HG02623 (cell line): Measurements from ENCODE around the gene PROCA1.
"Not testable (repeated sequence)": the region's sequence is repeated elsewhere in the genome, so short reads cannot be mapped to it uniquely, and the experiment has no call there.

Source experiments
- ATAC-seq: cut with Tn5 transposase; IDR thresholded peaks from one replicate; pipeline ENCODE4 v1.9.1; 2021; ENCODE audit warnings: moderate library complexity; ENCODE audit not compliant: unreplicated experiment

PROCA1 gene

DNA sequence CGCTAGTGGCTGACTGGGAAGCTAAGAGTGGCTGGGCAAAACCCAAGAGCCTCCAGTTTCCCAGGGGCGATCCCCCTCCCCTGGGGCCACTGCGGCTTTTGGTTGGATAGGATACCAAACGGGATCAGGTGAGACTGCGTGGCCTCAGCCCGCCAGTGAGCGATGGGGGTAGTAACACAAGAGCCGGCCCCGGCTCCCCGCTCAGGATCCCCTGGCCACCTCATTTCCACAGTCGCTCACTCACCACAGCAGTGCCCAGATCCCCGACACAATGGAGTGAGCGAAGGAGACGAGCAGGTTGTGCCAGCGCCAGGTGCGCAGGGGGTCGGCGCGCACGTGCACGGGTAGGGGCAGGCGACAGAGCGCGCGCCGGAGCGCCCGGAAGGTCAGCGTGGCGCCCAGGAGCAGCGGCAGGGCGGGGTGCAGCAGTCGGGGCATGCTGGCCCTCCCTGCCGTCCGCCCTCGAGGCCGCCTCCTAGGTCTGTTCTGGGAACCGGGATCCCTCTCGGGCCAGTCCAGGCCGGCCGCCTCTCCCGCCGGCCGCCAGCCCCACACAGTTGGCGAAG, 14.1 kb upstream of the PROCA1 start:
- ATAC-seq: no peak

DNA sequence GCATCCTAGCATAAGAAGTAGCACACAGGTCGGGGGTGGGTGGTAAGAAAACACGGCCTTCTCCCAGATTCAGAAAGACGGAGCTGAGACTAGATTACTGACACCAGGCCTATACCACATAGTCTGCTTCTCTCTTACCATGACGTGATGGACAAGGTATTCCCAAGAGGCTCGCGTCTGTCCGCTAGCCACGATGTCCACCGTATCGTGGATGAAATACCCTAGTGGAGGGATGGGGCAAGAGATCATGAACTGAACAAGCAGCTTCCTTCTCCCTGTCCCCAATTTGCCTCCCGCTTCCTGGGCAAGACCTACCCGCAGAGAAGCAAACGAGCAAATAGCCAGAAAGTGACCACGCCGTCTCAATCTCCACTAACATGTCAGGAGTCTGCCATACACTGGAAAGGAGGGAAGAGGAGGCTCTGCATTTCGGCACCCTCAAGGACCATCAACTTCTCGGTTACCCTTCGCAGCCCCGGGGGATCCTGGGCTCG, 13.5 kb upstream of the PROCA1 start:
- no peak for ATAC-seq

DNA sequence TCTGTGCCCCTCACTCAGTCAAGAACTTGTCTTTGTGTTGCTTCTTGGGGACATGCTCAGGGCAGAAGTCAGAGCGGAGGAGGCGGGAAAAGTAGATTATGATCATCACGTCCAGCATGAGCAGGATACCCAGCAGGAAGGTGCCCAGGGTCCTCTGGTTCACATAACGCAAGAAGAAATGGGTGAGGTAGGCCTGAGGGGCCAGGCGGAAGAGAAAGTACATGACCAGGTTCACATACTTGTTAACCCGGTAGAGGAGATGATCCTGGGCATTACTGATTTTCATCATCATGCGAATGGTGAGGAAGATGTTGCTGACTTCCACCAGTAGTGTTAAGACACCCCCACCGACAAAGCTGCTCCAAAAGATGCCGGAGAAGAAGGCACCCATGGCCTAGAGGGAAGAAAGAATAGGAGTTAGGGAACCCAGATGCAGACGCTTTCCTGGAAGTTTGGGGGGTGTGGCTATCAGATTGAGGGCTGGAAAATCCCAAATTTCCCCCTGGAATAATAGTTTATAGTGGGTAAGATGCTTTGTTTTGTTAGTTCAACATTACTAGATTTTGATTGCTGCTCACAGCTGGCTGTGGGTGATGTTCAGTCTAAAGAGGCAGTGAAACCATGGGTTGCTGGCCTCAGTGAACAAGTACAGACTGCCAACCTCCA, 12.9 kb upstream of the PROCA1 start:
- ATAC-seq: no peak

DNA sequence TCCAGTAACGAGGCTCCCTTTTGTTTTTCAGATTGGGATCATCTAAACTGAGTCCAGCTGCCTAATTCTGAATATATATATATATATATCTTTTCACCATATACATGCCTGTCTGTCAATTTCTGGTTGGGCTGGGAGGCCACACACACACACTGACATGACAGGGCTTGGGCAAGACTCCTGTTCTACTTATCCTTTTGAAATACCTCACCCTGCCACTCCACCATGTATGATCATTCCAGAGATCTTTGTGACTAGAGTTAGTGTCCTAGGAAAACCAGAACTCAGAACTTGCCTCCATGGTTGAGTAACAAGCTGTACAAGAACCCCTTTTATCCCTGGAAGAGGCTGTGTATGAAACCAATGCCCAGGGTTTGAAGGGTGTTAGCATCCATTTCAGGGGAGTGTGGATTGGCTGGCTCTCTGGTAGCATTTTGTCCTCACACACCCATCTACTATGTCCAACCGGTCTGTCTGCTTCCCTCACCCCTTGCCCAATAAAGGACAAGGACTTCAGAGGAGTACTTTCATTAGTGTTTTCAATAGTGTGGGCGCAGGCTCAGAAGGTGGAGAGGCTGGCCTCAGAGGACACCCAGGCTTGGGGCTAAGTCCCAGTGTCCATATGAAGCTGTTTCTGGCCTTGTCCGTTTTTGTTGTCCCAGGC, 12.3 kb upstream of the PROCA1 start:
- ATAC-seq: not testable (repeated sequence)

DNA sequence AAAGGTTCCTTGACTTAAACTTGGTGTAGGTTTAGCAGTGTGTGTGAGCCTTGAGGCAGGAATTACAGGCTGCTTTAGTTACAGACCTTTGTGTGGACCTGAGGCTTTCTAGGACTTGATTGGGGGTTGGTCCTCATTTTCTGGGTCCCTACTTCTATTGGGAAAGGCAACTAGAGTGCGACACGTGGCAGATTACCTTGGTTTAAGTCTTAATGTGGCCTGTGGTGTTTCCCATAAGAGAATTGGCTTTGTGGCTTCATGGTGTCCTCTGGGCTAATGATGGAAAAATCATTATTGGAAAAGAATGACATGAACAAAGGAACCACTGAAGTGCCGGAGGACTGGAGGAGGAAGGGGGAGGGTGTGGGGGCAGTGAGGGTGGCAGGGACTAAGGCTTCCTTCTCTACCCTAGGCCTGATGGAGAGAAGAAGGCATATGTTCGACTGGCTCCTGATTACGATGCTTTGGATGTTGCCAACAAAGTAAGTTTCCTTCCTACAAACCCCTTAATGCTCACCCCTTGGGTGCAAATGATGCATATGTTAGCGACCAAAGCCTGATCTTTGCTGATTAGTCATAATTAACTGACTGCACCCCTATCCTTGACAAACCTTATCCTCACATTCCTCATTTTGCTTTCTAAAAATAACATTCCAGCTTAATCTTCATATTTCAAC, 11.6 kb upstream of the PROCA1 start:
- ATAC-seq: no peak

DNA sequence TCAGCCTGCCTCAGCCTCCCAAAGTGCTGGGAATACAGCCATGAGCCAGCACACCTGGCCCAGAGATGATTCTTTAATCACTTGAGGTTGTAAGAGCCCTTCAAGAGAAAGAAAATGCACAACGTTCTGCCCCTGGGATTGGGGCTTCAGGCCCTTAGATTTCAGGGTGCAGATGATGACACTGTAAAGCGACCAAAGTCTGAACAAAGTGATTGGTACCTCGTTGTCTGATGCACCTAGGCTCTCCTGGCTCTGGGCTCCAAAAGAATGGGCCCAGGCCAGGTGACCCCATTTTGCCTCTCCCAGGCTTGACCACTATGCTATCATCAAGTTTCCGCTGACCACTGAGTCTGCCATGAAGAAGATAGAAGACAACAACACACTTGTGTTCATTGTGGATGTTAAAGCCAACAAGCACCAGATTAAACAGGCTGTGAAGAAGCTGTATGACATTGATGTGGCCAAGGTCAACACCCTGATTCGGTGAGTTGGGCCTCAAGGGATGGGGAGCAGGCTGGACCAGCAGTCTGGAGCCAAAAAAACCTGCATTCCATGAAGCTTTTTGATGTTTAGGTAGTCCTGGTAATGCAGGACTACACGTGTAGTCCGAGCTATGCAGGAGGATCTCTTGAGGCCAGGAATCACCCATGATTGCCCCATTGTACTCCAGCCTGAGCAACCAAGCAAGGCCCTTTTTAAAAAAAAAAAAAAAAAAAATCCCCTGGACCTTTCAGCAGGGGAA, 10.9 kb upstream of the PROCA1 start:
- ATAC-seq: no peak

DNA sequence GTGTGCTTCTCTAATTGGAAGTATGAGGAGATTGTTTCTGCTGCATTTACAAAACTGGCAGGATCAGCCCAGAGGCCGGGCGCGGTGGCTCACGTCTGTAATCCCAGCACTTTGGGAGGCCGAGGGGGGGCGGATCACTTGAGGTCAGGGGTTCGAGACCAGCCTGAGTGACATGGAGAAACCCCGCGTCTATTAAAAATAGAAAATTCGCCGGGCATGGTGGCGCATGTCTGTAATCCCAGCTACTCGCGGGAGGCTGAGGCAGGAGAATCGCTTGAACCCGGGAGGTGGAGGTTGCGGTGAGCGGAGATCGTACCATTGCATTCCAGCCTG, 9.3 kb upstream of the PROCA1 start:
- not testable (repeated sequence) for ATAC-seq

DNA sequence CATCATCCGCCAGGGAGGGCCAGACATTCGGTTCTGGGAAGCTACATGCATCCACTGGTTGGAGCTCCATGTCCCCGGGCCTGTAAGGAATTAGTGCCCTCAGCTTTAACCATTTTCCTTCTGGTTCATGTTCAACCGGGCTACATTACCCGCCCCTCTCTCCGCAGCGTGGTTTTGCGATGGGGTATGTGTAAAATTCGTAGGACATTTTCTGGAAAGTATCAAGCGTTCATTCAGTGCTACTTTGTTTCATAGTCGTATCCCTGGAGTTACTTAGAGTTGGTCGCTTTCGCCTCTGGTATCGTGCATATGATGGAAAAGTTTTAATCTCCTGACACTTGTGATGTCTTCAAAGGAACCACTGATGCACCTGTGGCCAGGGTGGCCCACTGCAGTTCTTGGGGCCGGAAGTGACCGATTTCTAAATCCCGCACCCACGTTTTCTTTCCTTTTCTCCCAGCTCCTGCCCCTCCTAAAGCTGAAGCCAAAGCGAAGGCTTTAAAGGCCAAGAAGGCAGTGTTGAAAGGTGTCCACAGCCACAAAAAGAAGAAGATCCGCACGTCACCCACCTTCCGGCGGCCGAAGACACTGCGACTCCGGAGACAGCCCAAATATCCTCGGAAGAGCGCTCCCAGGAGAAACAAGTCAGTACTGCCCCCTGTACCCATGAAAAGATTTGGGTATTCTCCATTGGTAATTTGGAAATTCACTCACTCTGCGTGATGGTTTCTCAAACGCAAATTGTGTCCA, 8.7 kb upstream of the PROCA1 start:
- ATAC-seq: no peak

- ATAC-seq: no peak
These were observed 7.3 kb upstream of the PROCA1 start for GRCh38 chr17:28719021-28719433.

GRCh38 chr17:28718333-28719020, 6.8 kb upstream of the PROCA1 start:
- no peak for ATAC-seq

DNA sequence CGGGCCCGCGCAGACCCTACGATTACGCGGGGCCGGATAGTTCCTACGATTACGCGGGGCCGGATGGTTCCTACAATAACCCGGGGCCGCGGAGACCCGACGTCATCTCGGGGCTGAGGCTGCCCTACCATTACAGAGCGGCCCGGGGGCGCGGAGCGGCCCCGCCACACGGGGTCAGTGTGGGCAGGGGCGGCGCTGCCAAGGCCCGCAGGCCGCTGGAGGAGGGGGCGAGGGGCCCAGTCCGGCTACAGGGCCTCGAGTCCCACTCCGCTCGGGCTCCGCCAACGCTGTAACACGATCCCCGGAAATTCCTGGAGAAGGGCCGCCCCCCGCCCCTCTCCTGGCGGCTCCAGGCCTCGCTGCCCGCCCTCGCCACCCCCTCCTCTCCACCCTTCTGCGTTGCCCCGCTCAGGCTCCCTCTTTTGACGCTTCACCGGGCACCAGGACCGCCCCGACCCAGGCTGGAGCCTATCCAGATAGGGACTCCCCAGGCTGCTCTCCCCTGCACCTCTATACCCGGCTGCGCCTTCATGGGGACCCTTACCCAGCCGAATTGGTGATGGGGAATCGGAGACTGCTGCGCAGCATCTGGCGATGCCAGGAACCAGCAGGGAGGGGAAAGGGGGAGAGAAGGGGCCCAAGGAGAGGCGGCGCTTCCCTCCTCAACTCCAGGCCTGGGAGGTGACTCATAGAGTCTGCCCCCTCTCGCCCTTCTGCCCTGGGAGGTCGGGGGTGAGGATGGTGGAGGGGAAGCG, 6.1 kb upstream of the PROCA1 start, which contains the start of gene RAB34:
Gene RAB34, minus strand, starts transcription at position 291 of the 755 bp plus-strand sequence. CDS start 602 bp downstream, outside the sequence.
- no peak for ATAC-seq

- no peak for ATAC-seq
These were observed 5.3 kb upstream of the PROCA1 start for GRCh38 chr17:28716740-28717577.

- ATAC-seq: no peak
These were observed 3.5 kb upstream of the PROCA1 start for GRCh38 chr17:28715217-28715616.

DNA sequence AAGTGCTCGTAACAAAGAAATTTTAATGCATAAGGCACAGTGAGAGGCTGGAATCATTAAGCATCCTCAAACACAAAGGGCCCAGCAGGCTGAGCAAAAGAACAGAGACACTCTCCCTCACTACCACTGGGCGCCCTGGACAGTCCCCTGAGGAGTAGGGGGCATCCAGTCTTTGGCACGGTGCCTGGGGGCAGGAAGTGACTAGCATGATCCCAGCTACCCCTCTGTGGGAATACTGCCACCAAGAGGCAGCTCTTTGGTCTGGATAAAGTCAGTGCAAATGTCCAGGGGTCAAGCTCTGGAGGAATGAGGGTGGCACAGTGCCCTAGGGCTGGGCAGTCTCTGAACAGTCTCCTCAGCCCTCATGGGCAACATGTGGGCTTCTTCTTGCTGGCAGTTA, 2.6 kb upstream of the PROCA1 start:
- no peak for ATAC-seq

DNA sequence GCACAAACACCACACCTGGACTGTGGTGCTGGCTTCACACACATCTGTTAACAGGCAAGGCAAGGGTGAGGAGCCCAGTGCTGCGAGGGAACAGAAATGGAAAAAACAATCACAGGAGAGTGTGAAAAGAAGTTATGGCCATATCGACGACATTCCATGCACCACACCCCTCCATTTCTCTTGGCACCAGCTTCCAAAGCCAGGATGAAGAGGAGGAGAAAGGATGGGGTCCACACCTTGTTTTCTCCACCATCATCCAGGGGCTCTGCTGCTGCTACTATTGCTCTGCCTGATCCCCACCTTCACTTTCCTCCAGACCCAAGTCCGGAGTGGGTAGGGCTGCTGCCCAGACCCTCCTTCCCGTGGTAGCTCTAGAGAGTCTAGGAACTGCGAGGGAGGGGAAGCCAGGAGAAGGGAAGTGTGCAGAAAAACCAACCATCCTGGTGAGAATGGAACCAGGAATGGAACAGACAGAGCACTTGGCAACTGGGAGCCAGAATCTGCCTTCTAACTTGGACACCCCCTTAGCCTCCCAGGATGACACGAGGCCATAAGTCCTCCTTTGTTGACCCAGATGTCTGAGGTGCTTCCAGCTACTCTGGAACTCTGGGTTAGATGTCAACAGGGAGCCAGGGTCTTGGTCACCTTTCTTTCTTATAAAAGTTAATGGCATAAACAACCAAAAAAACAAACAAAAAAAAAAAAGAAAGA, 1.2 kb upstream of the PROCA1 start:
- no peak for ATAC-seq

- ATAC-seq: no peak
These were observed 480 bp upstream of the PROCA1 start for GRCh38 chr17:28712032-28712704.
